ENCODE data around the gene HOXA2.

The HOXA2 gene

DNA sequence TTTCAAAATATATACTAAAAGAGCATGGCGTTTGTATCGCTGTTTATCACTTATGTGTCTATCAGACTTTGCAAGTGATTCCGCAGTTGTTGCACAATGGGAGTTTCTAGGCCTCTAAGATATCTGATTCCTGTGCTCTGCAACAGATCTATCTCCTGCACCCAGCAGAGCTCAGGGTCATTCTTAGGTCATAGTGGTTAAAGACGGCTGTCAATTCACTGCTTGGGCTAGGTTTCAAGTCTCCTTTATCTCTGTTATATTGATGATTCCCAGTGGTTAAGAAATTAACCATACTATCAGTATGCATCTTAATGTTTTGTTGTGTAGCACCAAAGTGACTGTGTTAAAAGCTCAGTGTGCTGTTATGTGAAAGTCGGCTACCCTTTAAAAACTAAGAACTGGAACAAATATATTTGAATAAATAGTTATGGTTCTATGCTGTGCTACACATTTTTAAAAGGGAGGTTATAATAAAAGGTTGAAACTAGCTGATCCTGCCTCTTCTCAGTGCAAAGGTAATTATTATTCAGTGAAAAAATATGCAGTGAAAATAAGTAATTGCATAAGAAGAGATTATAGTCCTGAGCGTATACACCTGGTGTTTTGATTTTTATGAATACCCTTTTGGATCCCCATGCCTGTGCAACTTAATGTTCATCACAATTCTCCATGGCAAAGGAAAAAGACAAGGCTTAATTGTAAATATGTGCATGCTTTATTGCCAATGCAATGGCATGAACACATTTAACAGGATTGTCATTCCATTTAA, 30.7 kb downstream of the HOXA2 start:
- no peak for DNase-seq

DNA sequence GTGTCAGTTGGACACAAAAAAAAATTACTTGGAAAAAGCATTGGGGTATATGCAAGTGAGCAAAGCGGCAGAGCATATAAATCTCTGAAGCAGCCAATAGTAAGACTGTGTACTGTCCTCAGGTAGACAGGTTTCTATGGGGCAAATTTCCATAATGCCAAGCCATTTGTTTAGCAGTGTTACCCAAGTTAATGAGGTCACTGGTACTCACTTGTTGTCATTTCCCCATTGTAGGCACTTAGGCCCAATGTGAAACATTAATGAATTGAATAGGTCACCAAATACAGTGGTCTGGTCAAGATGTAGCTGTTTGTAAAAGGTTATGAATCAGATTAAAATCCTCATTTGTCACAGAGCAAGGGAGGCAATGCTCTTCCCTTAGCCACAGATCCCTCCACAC, 34.2 kb downstream of the HOXA2 start:
- DNase-seq = no peak

DNA sequence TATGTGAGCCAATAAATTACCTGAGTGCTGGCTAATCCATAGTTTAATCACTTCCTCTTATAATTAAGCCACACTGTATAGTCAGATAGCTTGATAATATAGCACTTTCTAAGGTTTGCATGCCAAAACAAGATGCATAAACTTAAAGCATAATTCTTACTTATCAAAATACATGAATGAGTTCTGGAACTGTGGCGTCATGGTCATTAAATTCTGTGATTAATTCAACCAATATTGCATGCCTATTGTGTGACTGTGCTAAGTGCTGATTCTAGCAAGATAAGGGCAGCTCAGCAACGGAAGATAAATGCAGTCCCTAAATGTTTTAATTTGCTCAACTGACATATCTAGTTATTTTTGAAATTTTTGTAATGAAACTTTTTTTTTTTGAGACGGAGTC, 36.3 kb downstream of the HOXA2 start:
- no peak for DNase-seq

DNA sequence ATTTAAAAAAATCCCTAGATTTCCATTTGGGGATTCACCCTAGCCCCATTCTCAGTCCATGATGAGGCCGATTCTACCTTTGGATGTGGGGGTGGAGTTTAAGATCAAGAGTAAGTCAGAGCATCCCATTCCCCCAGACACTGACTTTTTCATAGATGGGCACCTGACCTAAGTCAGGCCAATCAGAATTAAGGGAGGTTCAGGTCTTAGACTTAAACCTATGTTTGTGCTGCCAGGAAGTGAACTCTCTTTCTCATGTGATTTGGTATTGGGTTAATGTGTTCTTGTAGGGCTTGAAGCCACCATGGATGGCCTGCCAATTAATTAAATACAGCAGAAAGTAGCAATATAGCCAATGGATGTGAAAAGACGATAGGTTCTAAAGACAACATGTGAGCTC, 36.8 kb downstream of the HOXA2 start:
- DNase-seq = no peak

DNA sequence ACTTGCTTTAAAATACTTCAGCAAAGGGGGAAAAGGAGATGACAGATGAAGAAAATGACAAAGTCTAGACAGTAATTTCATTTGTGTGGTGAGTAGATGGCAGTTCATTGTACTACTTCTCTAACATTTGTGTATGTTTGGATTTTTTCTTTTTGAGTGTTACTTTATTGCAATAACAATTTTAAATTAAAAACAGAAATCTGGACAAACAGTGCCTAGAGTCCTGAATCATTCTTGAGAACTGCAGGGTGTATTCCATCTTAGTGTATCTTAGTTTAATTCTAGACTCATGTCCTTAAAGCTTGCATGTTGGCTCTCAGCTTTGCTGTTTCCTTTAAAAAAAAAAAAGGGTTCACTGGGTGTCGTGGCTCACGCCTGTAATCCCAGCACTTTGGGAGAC, 37.8 kb downstream of the HOXA2 start:
- no peak for DNase-seq

DNA sequence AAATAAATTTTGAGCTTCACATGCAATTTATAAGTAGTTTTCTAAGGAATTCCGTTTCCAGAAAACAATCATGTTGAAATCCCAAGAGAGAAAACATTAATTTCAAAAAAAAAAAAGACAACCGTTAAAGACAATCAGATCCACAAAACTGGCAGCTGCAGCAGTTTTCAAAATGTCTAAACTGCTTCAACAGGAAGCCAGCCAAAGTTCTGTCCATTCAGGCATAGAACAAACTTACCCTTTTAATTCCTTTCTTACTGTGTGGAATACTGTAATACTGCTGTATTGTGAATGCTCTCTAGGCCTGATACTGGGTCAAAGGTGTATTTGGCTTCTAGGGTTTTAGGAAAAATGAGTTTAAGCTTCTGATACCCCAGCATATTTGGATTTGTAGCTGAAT, 38.3 kb downstream of the HOXA2 start:
- no peak for DNase-seq

DNA sequence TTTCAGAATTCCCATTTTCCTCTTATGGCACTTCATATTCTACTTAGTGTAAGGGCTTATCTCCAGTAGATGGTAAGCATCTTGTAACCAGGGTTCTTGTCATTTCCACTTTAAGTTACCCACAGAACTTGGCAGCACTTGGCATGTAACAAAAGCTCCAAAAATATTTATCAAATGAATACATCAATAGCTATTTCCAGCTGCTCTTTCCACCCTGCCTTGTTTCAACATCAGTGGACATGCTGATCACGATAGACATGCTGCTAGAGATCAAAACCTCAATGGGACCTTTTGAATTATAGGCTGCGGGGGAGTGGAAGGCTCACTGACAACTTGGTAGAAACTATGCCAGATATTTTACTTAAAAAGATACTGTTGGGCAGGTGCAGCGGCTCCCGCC, 39.5 kb downstream of the HOXA2 start:
- no peak for DNase-seq

DNA sequence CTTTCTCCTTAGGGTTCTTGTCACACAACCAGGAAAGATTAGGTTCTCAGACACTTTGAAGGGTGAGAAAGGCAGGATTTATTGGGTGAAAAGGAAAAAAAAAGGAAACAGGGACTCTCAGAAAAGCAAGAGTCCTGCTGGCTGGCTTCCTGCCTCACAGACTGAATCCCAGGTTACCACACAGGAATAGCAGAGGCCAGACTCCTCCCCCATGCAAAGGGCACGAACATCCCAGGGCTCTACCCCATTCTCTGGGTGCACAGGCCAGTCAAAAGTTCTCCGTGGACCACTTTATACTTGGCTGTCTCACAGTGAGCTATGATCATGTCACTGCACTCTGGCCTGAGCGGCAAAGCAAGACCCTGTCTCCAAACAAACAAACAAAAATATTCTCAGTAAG, 49.3 kb downstream of the HOXA2 start:
- DNase-seq = no peak

DNA sequence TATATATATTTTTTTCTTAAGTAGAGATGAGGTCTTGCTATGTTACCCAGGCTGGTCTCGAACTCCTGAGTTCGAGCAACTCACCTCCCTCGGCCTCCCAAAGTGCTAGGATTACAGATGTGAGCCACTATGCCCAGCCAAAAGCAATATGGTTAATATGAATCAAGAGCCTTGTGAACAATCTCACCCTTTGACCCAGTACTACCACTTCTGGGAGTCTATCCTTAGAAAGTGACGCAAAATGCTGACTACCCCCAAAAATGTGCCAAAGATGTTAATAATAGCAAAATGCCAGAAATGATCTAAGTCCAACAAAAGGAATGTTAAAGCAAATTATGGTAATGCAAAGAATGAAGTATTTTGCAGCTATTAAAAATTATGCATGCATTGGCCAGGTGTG, 51.0 kb downstream of the HOXA2 start:
- no peak for DNase-seq
